ENCODE results near the gene C1QTNF8.

DNA sequence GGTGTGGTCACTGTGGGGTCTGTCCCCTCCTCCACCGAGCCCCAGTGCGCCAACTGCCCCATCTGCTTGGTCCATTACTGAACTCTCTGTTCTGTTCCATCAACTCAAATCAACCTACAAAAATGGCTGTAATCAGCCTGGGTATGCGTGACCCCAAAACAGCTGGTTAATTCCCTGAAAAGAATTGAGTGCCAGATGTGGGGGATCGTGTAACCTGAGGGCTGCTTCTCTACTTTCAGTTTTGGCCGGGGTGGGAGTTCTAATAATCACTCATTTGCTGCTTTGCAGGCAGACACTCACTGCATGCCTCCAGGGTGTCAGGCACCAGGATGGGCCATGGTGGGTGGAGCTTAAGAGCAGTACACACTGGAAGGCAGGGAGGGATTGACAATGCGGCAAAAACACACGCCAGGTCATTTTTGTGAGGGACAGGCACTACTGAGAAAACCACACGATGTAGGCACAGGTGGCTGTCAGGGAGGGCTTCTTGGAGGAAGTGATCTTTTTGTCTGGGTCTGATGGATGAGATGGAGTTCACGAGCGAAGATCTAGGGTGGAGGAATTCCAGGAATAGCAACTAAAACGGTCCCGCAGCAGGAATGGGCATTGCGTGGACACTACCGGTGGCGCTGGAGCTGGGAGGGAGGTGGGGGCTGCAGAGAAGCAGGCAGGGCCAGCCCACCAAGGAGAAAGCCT, 53.8 kb downstream of the C1QTNF8 start:
- TF ChIP-seq, protein P1, sequence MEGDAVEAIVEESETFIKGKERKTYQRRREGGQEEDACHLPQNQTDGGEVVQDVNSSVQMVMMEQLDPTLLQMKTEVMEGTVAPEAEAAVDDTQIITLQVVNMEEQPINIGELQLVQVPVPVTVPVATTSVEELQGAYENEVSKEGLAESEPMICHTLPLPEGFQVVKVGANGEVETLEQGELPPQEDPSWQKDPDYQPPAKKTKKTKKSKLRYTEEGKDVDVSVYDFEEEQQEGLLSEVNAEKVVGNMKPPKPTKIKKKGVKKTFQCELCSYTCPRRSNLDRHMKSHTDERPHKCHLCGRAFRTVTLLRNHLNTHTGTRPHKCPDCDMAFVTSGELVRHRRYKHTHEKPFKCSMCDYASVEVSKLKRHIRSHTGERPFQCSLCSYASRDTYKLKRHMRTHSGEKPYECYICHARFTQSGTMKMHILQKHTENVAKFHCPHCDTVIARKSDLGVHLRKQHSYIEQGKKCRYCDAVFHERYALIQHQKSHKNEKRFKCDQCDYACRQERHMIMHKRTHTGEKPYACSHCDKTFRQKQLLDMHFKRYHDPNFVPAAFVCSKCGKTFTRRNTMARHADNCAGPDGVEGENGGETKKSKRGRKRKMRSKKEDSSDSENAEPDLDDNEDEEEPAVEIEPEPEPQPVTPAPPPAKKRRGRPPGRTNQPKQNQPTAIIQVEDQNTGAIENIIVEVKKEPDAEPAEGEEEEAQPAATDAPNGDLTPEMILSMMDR (IDR thresholded peaks at IDR 0.05): no peak
- TF ChIP-seq POLR2A (IDR thresholded peaks at IDR 0.05) (no peak), EP300 (IDR thresholded peaks at IDR 0.05) (no peak)
